Coronary artery (tissue), 2 donors: ENCODE measurements around the gene ACTN3.
A peak's percentile ranks its signal among the peaks of the same experiment; 100 is the strongest.
"Not testable (repeated sequence)": the region's sequence is repeated elsewhere in the genome, so short reads cannot be mapped to it uniquely, and the experiment has no call there.

Experiments
- DNase-seq: peaks from one replicate; pipeline ENCODE4 v3.0.0-alpha.2; 2017; ENCODE audit warnings: low spot score
- H3K27ac ChIP-seq, 2 donors: fragments of 200-600 bp; sonication (generic); one replicate each; pipeline ENCODE4 v1.5.1; 2016 to 2019
- H3K4me3 ChIP-seq: fragments of 200-600 bp; sonication (generic); 2 replicates; pipeline ENCODE4 v1.5.1; 2016; ENCODE audit warnings: mild to moderate bottlenecking, moderate library complexity
- CTCF ChIP-seq: fragments of 200-600 bp; sonication (generic); IDR thresholded peaks from one replicate; pipeline ENCODE4 v1.5.1; 2019; ENCODE audit warnings: antibody characterized with exemption

The ACTN3 gene

GRCh38 chr11:66598993-66599392, 52.3 kb downstream of the ACTN3 start:
- Histone ChIP-seq H3K27ac (no peak overlapping the region), H3K4me3 (no peak overlapping the region)
- no peak for TF ChIP-seq CTCF
- DNase-seq = no peak

GRCh38 chr11:66600219-66600618, 53.5 kb downstream of the ACTN3 start:
- DNase-seq = no peak
- H3K4me3 ChIP-seq = no peak overlapping the region
- peak overlapping the region in 1 of 2 donors; percentile 49 for H3K27ac ChIP-seq
- no peak for TF ChIP-seq CTCF

DNA sequence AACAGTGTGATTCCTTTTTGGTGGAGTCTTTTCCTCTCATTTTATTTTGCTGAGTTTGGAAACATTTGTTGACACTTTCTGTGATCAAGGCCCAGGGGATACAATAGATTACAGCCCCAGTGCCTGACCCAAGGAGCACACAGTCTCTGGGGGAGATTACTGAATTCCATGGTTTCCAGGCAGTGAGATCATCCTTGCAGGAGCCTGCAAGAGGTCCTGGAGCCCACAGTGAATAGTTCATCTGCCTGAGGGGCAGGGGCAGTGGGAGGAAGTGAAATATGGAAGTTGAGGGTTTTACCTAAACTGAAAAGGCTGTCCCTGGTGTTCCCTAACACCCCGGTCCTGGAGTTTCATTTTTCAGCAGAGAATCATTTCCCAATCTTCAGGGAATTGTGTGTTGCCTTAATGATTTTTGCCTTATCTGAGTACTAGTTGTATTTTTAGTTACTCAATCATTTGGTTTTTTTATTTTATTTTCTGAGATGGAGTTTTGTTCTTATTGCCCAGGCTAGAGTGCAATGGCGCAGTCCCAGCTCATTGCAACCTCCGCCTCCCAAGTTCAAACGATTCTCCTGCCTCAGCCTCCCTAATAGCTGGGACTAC, 54.0 kb downstream of the ACTN3 start:
- peak overlapping the region in 1 of 2 donors; percentile 49 for H3K27ac ChIP-seq
- no peak for TF ChIP-seq CTCF
- no peak overlapping the region for H3K4me3 ChIP-seq
- no peak for DNase-seq

- peak overlapping the region; percentile 4 to 69 for H3K27ac ChIP-seq
- no peak overlapping the region for H3K4me3 ChIP-seq
- TF ChIP-seq CTCF = no peak
- no peak for DNase-seq
Observed at GRCh38 chr11:66603072-66603471, 56.4 kb downstream of the ACTN3 start.

- TF ChIP-seq CTCF = no peak
- no peak overlapping the region for H3K27ac ChIP-seq
- DNase-seq = no peak
- no peak overlapping the region for H3K4me3 ChIP-seq
Observed at GRCh38 chr11:66604155-66604554, 57.5 kb downstream of the ACTN3 start.

DNA sequence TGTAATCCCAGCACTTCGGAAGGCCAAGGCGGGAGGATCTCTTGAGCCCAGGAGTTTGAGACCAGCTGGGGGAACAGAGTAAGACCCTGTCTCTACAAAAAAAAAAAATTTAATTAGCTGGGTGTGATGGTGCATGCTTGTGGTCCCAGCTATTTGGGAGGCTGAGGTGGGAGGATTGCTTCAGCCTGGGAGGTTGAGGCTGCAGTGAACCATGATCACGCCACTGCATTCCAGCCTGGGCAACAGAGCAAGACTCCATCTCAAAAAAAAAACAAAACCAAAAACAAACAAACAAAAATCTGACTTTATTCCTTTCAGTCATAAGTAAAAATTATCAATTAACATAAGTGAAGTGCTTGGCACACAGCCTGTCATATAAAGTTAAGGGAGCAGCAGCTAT, 59.9 kb downstream of the ACTN3 start:
- H3K27ac ChIP-seq = peak overlapping the region; percentile 63 to 87
- DNase-seq, H3K4me3 ChIP-seq: not testable (repeated sequence)

DNA sequence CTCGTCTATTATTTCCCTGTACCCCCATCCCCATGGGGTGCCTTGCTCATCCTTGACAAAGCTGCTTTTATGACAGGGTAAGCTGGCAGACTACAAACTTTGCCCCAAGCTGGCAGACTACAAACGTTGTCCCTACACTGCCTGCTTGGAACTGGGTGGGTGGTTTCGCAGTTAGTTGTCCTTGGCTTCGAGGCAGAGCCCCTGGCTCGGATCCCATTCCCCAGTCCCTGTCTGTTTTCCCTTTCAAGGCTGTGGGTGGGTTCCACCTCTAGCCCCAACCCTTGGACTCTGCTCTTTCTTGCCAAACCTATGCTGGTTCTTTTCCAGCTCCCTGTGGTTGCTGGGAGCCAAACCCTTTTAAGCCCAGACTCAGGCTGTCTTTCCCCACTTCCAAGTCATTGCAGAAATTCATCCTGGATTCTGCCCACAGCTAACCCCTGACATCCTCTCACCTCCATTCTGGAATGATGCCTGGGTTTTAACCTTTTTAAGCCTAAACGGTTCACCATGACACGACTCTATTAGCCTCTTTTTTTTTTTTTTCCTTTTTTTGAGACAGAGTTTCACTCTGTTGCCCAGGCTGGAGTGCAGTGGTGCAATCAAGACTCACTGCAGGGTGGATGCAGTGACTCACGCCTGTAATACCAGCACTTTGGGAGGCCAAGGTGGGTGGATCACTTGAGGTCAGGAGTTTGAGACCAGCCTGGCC, 60.6 kb downstream of the ACTN3 start:
- no peak overlapping the region for H3K4me3 ChIP-seq
- peak overlapping the region; percentile 63 to 87 for H3K27ac ChIP-seq
- TF ChIP-seq CTCF = no peak
- DNase-seq = peak; percentile 93
